ENCODE results near the gene MORC4.

MORC4 gene

DNA sequence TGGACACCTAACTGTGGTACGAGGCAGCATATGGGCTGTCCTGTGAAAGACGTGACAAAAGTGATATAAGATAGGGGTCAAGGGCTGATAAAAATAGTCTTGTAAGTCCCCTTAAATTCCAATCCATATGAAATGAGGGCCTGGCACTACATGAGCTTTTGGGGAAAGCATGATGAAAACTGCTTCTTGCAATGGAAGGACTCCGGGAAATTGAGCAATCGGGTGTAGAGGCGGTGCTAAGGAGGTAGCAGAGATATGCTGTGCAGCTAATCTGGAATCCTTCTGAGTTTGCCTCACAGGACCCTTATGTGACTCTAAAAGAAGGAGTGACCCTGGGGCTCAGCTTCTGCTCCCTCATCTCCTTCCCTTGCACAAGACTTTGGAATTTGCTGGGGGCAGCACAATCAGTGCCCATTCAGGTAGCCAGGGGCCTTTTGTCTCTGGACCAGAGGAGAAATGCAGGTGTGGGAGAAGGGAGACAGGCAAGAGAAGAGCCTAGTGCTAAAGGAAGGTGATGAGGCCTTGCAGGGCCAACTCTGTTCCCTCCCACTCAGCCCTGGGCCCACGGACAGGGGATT is 67.0 kb downstream of the MORC4 start:
- TF ChIP-seq MYC (IDR thresholded peaks at IDR 0.05; ENCODE audit: low read depth, low read length): no peak
- TF ChIP-seq, protein P1, sequence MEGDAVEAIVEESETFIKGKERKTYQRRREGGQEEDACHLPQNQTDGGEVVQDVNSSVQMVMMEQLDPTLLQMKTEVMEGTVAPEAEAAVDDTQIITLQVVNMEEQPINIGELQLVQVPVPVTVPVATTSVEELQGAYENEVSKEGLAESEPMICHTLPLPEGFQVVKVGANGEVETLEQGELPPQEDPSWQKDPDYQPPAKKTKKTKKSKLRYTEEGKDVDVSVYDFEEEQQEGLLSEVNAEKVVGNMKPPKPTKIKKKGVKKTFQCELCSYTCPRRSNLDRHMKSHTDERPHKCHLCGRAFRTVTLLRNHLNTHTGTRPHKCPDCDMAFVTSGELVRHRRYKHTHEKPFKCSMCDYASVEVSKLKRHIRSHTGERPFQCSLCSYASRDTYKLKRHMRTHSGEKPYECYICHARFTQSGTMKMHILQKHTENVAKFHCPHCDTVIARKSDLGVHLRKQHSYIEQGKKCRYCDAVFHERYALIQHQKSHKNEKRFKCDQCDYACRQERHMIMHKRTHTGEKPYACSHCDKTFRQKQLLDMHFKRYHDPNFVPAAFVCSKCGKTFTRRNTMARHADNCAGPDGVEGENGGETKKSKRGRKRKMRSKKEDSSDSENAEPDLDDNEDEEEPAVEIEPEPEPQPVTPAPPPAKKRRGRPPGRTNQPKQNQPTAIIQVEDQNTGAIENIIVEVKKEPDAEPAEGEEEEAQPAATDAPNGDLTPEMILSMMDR (IDR thresholded peaks at IDR 0.05; ENCODE audit: low read depth, low read length): no peak
- TF ChIP-seq POLR2A (IDR thresholded peaks at IDR 0.05; ENCODE audit: extremely low read depth, insufficient read length): no peak
- no peak overlapping the region for H3K4me3 ChIP-seq (ENCODE audit: low read depth, low read length)
- peak; percentile 10 for DNase-seq (ENCODE audit: low read depth)

DNA sequence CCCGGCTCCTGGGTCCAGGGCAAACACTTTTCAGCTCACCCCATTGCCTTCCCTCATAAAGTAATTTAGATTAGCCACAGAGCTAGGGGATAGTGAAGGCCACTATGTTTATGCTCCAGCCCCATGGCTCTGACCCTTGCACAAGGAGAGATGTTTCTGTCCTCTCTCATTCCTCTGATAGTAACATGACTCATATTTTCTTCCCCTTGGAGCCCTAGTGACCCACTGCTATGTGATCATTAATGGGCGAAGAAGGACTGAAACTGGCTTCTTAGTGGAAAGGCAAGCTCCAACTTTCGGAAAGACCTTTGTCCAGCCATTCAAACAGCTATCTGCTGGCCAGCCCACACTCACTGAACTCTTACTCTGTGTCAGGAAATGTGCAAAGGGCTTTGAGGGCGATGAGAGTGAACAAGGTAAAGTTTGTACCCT is 67.5 kb downstream of the MORC4 start:
- TF ChIP-seq MYC (IDR thresholded peaks at IDR 0.05; ENCODE audit: low read depth, low read length): no peak
- TF ChIP-seq, protein P1 (IDR thresholded peaks at IDR 0.05; ENCODE audit: low read depth, low read length): no peak
- TF ChIP-seq, protein P2, sequence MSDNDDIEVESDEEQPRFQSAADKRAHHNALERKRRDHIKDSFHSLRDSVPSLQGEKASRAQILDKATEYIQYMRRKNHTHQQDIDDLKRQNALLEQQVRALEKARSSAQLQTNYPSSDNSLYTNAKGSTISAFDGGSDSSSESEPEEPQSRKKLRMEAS (IDR thresholded peaks at IDR 0.05; ENCODE audit: low read depth, low read length): no peak
- no peak for TF ChIP-seq POLR2A (IDR thresholded peaks at IDR 0.05; ENCODE audit: extremely low read depth, insufficient read length)
- no peak for DNase-seq (ENCODE audit: low read depth)
- no peak overlapping the region for H3K4me3 ChIP-seq (ENCODE audit: low read depth, low read length)

DNA sequence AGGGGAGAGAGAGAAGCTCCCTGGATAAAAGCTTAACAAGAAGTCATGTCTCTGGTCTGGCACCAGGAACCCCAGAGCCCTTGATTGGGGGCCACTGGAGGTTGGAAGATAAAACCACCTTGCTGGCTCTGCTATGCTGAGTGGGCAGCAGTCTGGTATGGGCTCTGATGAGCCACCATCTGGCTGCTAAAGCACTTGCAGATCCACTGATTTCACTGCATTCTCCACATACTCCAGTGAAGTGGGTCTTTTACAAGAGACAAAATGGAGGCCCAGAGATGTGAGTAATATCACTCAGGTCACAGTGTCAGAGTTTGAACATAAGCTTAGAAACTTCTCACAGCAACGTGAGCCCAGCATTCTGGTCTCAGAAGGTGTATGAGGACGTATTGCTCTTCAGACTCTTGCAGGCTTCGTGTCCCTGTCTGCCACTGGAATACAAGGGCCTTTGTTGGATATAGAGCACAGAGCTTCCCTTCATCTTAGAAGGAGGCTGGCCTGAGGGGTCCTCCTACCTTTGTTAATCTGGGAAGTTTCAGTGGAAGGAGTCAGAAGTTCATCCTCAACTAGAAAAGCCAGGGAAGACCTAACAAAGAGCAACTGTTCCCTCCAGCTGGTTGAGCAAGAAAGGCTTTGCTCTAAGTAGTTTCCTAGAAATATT is 68.1 kb downstream of the MORC4 start:
- DNase-seq (ENCODE audit: low read depth): no peak
- no peak for TF ChIP-seq MYC (IDR thresholded peaks at IDR 0.05; ENCODE audit: low read depth, low read length)
- TF ChIP-seq, protein P2 (IDR thresholded peaks at IDR 0.05; ENCODE audit: low read depth, low read length): no peak
- TF ChIP-seq, protein P1 (IDR thresholded peaks at IDR 0.05; ENCODE audit: low read depth, low read length): no peak
- no peak for TF ChIP-seq POLR2A (IDR thresholded peaks at IDR 0.05; ENCODE audit: extremely low read depth, insufficient read length)
- no peak overlapping the region for H3K4me3 ChIP-seq (ENCODE audit: low read depth, low read length)

DNA sequence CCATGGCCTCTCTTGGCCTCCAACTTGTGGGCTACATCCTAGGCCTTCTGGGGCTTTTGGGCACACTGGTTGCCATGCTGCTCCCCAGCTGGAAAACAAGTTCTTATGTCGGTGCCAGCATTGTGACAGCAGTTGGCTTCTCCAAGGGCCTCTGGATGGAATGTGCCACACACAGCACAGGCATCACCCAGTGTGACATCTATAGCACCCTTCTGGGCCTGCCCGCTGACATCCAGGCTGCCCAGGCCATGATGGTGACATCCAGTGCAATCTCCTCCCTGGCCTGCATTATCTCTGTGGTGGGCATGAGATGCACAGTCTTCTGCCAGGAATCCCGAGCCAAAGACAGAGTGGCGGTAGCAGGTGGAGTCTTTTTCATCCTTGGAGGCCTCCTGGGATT is 71.8 kb downstream of the MORC4 start:
- TF ChIP-seq POLR2A (IDR thresholded peaks at IDR 0.05; ENCODE audit: extremely low read depth, insufficient read length) (no peak), MYC (IDR thresholded peaks at IDR 0.05; ENCODE audit: low read depth, low read length) (no peak)
- TF ChIP-seq, protein P2 (IDR thresholded peaks at IDR 0.05; ENCODE audit: low read depth, low read length): no peak
- TF ChIP-seq, protein P1 (IDR thresholded peaks at IDR 0.05; ENCODE audit: low read depth, low read length): no peak
- no peak for DNase-seq (ENCODE audit: low read depth)

DNA sequence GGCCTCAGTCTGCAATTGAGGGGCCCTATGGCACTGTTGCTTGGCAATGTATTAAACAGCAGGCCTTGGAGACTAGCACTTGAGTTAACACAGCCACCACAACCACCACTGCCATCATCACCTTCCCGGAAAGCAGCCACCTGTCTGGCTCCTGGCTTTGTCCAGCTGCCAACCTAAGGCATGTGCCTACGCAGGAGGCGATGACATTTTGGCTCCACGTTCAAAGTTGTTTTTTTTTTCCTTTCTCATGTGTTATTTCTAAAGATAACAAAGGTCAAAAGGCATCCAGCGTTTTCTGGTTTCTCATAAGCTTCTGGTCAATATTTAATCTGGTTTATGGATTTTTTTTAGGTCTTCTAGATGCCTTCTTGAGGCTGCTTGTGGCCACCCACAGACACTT is 72.3 kb downstream of the MORC4 start:
- TF ChIP-seq, protein P2 (IDR thresholded peaks at IDR 0.05; ENCODE audit: low read depth, low read length): no peak
- no peak for TF ChIP-seq MYC (IDR thresholded peaks at IDR 0.05; ENCODE audit: low read depth, low read length)
- TF ChIP-seq, protein P1 (IDR thresholded peaks at IDR 0.05; ENCODE audit: low read depth, low read length): no peak
- no peak for TF ChIP-seq POLR2A (IDR thresholded peaks at IDR 0.05; ENCODE audit: extremely low read depth, insufficient read length)
- no peak for DNase-seq (ENCODE audit: low read depth)
- no peak overlapping the region for H3K4me3 ChIP-seq (ENCODE audit: low read depth, low read length)

More for the DNA sequence above, 71.8 kb downstream of the MORC4 start:
- no peak overlapping the region for H3K4me3 ChIP-seq (ENCODE audit: low read depth, low read length)

Measured in NB4 (cell line).